ENCODE data around the gene ANKRD12. TPM values are rescaled to one million over a fixed set of nuclear protein-coding genes. Genes with fewer than 3 reads are reported as not detected.

ANKRD12 gene
- total RNA-seq, 1 donor: 32.0 TPM

- no peak for DNase-seq (ENCODE audit: low read depth)
- TF ChIP-seq CTCF (IDR thresholded peaks at IDR 0.05; ENCODE audit: insufficient read depth, low read depth, low read length): no peak
- H3K4me3 ChIP-seq (ENCODE audit: low read depth, low read length): no peak overlapping the region
Observed at GRCh38 chr18:9182852-9183399, 46.3 kb downstream of the ANKRD12 start.

- DNase-seq (ENCODE audit: low read depth): peak; percentile 42
- no peak overlapping the region for H3K4me3 ChIP-seq (ENCODE audit: low read depth, low read length)
- TF ChIP-seq CTCF (IDR thresholded peaks at IDR 0.05; ENCODE audit: insufficient read depth, low read depth, low read length): no peak
Observed at GRCh38 chr18:9184998-9185613, 48.5 kb downstream of the ANKRD12 start.

GRCh38 chr18:9188359-9189231, 52.0 kb downstream of the ANKRD12 start:
- no peak overlapping the region for H3K4me3 ChIP-seq (ENCODE audit: low read depth, low read length)
- no peak for TF ChIP-seq CTCF (IDR thresholded peaks at IDR 0.05; ENCODE audit: insufficient read depth, low read depth, low read length)
- peak; percentile 29 for DNase-seq (ENCODE audit: low read depth)

GRCh38 chr18:9189491-9189890, 52.9 kb downstream of the ANKRD12 start:
- DNase-seq (ENCODE audit: low read depth): no peak
- no peak overlapping the region for H3K4me3 ChIP-seq (ENCODE audit: low read depth, low read length)
- no peak for TF ChIP-seq CTCF (IDR thresholded peaks at IDR 0.05; ENCODE audit: insufficient read depth, low read depth, low read length)

GRCh38 chr18:9191658-9192256, 55.2 kb downstream of the ANKRD12 start:
- TF ChIP-seq CTCF (IDR thresholded peaks at IDR 0.05; ENCODE audit: insufficient read depth, low read depth, low read length): no peak

GRCh38 chr18:9193031-9193430, 56.5 kb downstream of the ANKRD12 start:
- DNase-seq (ENCODE audit: low read depth): no peak
- no peak overlapping the region for H3K4me3 ChIP-seq (ENCODE audit: low read depth, low read length)
- TF ChIP-seq CTCF (IDR thresholded peaks at IDR 0.05; ENCODE audit: insufficient read depth, low read depth, low read length): no peak

More at GRCh38 chr18:9191658-9192256, 55.2 kb downstream of the ANKRD12 start:
- H3K4me3 ChIP-seq (ENCODE audit: low read depth, low read length): no peak overlapping the region
- DNase-seq (ENCODE audit: low read depth): no peak
